Testis (tissue), 2 donors: ENCODE results near the gene SUFU.

Experiments used
- CTCF ChIP-seq, 3 experiments: fragments of 450-650 bp in 2 of 3; fragments of 200-600 bp in 1 of 3; sonication (generic) in 1 of 3; IDR thresholded peaks; one replicate each; pipeline ENCODE4 v1.5.1; 2016 to 2019; ENCODE audit warnings: antibody characterized with exemption in 3 of 3, mild to moderate bottlenecking in 2 of 3, moderate library complexity in 1 of 3
- POLR2A ChIP-seq: fragments of 450-650 bp; IDR thresholded peaks from one replicate; pipeline ENCODE4 v1.6.1; 2017; ENCODE audit warnings: antibody characterized with exemption, mild to moderate bottlenecking, moderate library complexity

GRCh38 chr10:102586858-102587257 is 83.1 kb downstream of the SUFU start:
- TF ChIP-seq CTCF (IDR thresholded peaks at IDR 0.05), result no peak
- no peak for TF ChIP-seq POLR2A
